HG02588 (cell line): ENCODE data around the gene FOXF2.

Experiments
- ATAC-seq: cut with Tn5 transposase; IDR thresholded peaks from one replicate; pipeline ENCODE4 v1.9.1; 2021; ENCODE audit warnings: mild to moderate bottlenecking, moderate library complexity; ENCODE audit not compliant: unreplicated experiment

Gene FOXF2

DNA sequence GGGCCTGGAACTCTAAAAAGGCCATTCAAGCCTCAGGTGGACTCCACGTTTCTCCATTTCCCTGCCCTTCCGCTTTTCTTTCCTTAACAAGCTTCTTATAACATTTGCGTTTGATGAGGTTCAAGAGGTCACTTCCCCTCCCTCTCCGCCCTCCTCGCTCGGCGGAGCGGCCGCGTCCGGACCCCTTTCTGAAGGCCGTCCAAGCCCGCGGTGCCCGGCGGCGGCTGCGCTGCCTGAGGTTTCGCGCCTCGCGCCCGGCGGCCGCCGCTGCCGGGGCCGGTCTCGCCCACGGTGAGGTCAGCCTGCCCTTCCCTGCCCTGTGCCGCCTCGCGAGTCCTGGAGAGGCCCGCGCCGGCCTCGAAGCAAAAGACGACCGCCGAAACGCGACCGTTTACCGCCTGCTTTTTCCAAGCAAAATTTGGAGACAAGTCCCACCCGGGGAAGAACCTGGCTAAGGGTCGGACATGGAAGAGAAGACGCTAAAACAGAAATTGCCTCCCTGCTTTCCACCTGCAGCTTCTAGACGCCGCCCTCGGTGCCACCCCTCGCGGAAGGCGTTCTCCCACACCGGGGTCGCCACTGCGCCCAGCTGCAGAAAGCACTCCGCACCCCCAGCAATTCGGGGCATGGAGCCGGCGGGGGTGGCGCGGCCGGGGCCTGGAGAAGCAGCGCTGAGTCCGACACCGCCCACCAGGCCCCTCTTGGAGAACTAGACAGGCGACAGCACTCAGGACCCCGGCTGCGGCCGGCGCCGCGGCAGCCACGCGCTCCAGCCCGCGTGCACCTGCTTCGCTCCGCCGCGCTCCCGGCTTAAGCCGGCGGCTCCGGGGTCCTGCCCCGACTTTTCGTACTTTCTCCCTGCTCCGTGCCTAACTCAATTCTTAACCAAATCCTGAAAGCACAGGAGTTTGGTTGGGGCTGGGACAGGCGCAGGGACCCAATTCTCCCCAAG, 11.0 kb upstream of the FOXF2 start:
- ATAC-seq: no peak

GRCh38 chr6:1379017-1379787, 10.2 kb upstream of the FOXF2 start:
- ATAC-seq: no peak

GRCh38 chr6:1379788-1380147, 9.6 kb upstream of the FOXF2 start:
- no peak for ATAC-seq

GRCh38 chr6:1380625-1381427, 8.6 kb upstream of the FOXF2 start:
- ATAC-seq: no peak

DNA sequence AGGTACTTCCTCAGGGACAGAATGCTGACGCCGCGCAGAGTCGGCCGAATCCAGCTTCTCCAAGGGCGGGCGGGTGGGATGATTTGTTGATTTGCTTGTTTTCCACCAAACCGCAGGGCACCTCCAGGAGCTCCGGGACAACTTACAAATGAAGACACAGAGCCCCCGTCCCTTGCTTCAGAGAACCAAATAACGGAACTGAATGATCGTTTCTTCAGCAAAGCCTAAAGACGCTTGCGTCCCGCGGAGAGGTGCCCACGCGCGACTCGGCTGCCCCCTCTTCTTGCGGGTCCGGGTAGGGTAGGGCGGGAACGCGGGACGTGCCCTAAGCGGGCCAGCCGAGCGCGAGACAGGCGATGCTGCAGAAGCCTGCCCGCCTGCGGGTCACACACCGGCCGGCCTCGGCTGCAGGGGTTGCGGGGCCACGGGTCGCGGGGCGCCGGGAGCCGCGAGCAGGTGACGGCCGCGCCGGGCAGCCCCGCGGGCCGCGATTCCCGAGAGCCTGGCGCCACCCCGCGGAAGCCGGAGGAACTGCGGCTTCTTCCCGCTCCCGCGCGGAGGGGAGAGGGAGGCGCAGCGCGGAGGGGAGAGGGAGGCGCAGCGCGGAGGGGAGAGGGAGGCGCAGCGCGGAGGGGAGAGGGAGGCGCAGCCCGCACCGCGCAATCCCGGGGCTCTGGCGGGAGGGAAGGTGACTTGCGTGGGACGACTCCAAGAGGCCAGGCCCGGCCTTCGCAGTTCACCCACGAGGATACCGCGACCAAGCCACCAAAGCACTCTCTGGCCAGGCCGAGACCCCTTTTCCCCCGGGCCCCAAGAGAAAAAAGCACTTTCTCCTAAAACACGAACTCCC, 7.7 kb upstream of the FOXF2 start:
- ATAC-seq: no peak

- ATAC-seq: no peak
These were observed 7.0 kb upstream of the FOXF2 start for GRCh38 chr6:1382331-1382882.

DNA sequence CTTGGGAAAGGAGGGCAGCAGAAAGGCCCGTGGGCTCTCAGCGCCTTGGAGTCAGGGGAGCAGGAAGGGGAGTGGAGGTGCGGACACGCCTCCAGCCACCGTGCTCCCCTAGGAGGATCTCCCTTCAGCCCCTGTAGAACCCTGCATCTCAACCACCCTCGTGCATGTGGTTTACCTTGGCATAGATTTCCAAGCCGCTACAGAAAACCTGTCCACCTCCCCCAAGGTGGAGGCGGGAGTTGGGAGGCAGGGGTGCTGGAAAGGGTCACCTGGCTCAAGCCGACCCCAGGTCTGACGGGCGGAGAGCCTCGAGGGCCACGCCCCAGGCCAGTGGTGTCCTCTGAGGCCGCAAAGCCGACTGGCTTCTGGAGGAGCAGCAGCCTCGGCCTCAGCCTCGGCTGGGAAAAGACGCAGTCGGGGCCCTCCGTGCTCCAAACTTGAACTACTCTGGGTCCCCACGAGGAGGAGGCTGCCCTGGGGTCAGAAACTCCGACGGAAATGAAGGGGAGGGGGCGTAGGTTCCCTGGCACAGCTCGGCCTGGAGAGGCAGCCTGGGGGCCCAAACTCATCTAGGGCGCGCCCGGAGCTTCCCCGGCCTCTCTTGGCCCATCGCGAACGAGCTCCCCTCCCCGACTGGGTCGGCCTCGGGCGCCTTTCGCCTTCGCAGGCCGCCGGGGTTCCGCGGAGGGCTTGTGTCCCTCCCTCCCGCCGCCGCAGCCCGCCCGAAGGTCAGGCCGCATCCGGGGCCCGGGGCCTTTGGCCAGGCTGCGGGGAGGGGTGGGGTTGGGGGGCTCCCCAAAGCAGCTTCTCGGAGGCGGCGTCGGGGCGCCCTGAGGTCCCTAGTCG, 6.3 kb upstream of the FOXF2 start:
- ATAC-seq: no peak

DNA sequence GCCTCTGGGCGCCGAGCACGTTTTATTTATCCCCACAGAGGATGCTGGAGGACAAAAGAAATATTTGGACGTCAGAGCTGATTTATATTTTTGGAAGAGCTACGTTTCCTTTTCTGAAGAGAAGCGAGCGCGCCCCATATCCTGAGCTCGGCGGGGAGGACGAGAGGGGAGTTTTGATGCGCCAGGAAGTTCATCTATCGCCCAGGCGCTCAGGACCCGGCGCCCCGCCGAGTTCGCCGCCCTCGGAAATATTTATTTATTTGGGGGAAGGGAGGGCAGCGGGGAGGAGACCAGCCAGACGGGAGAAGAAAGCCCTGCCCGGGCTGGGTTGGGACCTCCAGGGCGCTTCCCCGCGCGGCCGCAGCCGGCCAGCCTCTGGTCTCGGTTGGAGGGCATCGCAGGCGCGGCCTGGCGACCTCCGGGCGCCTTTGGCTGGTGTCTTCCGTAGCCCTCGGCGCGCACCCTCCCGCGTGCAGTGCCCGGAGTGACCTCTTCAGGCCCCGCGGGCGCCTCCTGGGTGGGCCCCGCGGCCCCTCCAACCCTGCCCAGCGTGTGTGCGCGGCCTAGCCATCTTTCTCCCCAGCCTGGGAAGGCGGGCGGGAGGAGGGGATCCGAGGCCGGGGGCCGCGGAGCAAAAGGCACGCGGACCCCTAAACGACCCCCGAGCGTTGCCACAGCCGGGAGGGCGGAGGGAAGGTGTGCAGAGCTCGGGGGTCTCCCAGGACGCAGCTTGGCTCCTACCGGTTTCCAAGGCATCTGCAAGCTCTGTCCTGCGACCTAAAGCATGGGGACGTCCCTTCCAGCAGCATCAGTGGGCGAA, 5.4 kb upstream of the FOXF2 start:
- no peak for ATAC-seq

- no peak for ATAC-seq
These were observed 4.7 kb upstream of the FOXF2 start for GRCh38 chr6:1384549-1385128.

DNA sequence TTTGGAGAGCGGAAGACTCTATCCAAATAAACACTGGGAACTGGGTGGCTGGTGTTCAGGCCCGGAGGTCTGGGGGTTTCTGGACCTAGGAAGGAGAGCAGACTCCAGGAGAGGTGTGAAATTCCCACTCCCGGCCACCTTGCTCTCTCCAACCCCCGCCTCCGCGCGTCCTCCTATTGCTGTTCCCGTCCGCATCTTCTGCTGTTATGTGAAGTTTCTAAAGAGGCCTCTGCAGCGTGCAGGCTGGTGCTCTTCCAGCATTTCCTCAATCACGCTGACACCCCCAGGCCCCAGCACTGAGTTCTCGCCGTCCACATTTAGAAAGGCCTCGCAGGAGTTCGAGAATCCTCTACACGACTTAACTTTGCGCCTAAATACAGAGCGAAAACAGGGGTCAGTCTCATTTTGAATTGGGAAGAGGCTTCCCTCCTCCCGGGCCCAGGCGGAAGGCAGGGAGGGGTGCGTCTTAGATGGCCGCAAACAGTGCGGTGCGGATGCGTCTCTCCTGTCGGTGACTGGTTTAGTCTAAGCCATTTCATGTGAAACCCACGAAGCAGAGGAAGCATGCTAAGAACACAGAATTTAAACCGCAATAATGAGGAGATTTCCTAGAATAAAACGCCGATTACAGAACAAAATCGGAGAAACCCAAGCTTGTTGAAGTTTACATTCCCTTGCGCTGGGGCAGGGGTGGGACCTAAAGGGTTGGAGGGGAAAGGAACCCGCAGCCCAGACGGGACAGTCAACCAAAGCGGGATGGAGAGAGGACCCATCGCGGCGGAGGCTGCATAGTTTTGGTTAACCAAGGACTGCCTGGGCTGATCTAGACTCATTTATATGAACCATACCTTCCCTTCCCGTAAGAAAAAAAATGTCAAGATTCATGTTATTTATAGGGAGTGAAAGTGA, 4.0 kb upstream of the FOXF2 start:
- ATAC-seq: no peak

GRCh38 chr6:1386038-1386709, 3.2 kb upstream of the FOXF2 start:
- ATAC-seq: no peak

DNA sequence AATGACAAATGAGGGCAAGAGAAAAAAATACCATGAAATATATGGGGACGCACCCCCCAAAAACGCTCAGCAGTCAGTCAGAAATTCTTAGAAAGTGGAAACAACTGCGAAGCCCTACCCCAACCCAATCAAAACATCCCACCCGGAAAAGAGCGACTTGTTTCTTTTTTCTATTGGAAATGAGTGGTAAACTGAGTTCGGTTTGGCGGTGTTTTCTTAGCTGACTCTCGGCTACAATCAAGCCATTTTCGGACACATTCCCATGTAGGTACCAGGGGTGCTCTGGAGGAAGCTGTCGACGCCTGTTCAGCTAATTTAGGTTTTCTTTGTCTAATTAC, 1.9 kb upstream of the FOXF2 start:
- no peak for ATAC-seq

GRCh38 chr6:1387876-1388629, 1.3 kb upstream of the FOXF2 start:
- no peak for ATAC-seq

- ATAC-seq: no peak
These were observed 577 bp upstream of the FOXF2 start for GRCh38 chr6:1388630-1389368.
